HepG2 (cell line): Measurements from ENCODE around the gene COL8A1. TPM values are rescaled to one million over a fixed set of nuclear protein-coding genes. Genes with fewer than 3 reads are reported as not detected.

Experiments used
- ATAC-seq: fragments of 200-7000 bp; cut with Tn5 transposase; 3 replicates; pipeline ENCODE4 v1.9.1; 2020; ENCODE audit warnings: mild to moderate bottlenecking, moderate library complexity
- BruUV-seq: library from RNA; stranded (reverse); fragments of 400-500 nt; replicated peaks from 2 replicates; lab custom pipeline; 2021; lab: Mats Ljungman, UMichigan
- CTCF ChIA-PET: fragments of 300-600 bp; formaldehyde crosslinking; extraction: SDS; loops from one replicate; lab custom pipeline; 2021; ENCODE audit warnings: low total read pairs, inconsistent platforms, low intra/inter-chr PET ratio; lab: Yijun Ruan, JAX
- POLR2A ChIA-PET: fragments of 350-600 bp; sonication (Branson Sonifier 250); formaldehyde crosslinking; loops from one replicate; lab custom pipeline; 2020; ENCODE audit warnings: antibody characterized with exemption, inconsistent platforms; lab: Yijun Ruan, JAX
- DNase-seq: peaks from one replicate; pipeline ENCODE4 v3.0.0-alpha.2; 2015; ENCODE audit warnings: low spot score
- FAIRE-seq: peaks from 3 replicates; lab custom pipeline; 2011; peaks lifted over from hg19 to GRCh38; lab: Jason Lieb, UNC
- H2AFZ ChIP-seq: one replicate; pipeline ENCODE4 v1.6.1; 2011; ENCODE audit warnings: low read length, inconsistent platforms
- H3K27ac ChIP-seq: fragments of 300-600 bp; 3 replicates; pipeline ENCODE4 v1.8.0; 2011; ENCODE audit warnings: mixed run types, mild to moderate bottlenecking, mixed read lengths, low read length, inconsistent platforms; ENCODE audit not compliant: insufficient read depth; ENCODE audit errors: extremely low read length
- H3K27me3 ChIP-seq, 2 experiments: fragments of 200-600 bp in 1 of 2; 2 replicates in 1 of 2; 3 replicates in 1 of 2; pipeline versions ENCODE4 v1.6.0 to v1.8.0; 2011; ENCODE audit warnings: low read length in 2 of 2, mild to moderate bottlenecking in 2 of 2, moderate library complexity in 2 of 2, inconsistent platforms in 1 of 2; ENCODE audit not compliant: insufficient read depth in 2 of 2, control insufficient read depth in 1 of 2
- H3K36me3 ChIP-seq, 2 experiments: fragments of 200-600 bp in 1 of 2; replicated peaks in 1 of 2; 2 replicates in 1 of 2; 3 replicates in 1 of 2; pipeline versions ENCODE4 v1.5.1 to v1.8.0; 2011; ENCODE audit warnings: low read length in 2 of 2, inconsistent platforms in 1 of 2; ENCODE audit not compliant: insufficient read depth in 2 of 2, control insufficient read depth in 1 of 2
- H3K4me1 ChIP-seq: 2 replicates; pipeline ENCODE4 v1.5.1; 2012; ENCODE audit warnings: low read length, inconsistent platforms; ENCODE audit not compliant: insufficient read depth
- H3K4me2 ChIP-seq: 2 replicates; pipeline ENCODE4 v1.6.0; 2011; ENCODE audit warnings: low read depth, low read length, inconsistent platforms
- H3K4me3 ChIP-seq, 3 experiments: fragments of 200-600 bp in 1 of 3; sonication (generic), shearing (Covaris generic) in 1 of 3; replicated peaks in 1 of 3; 2 replicates each; pipeline ENCODE4 v1.5.1; 2011 to 2016; ENCODE audit warnings: low read length in 3 of 3, inconsistent platforms in 2 of 3, low read depth in 2 of 3, mild to moderate bottlenecking in 2 of 3, control low read depth in 1 of 3, mixed read lengths in 1 of 3; ENCODE audit not compliant: insufficient read depth in 1 of 3
- H3K79me2 ChIP-seq: one replicate; pipeline ENCODE4 v1.6.1; 2011; ENCODE audit warnings: low read length, inconsistent platforms; ENCODE audit not compliant: insufficient read depth
- H3K9ac ChIP-seq: 2 replicates; pipeline ENCODE4 v1.6.0; 2011; ENCODE audit warnings: mild to moderate bottlenecking, low read depth, low read length, inconsistent platforms; ENCODE audit not compliant: insufficient read depth
- H3K9me3 ChIP-seq: 2 replicates; pipeline ENCODE4 v1.5.1; 2012; ENCODE audit warnings: mild to moderate bottlenecking, low read length
- H4K20me1 ChIP-seq: 2 replicates; pipeline ENCODE4 v1.6.0; 2011; ENCODE audit warnings: inconsistent platforms, mild to moderate bottlenecking, low read length, moderate library complexity; ENCODE audit not compliant: insufficient read depth
- AGO1 ChIP-seq: fragments of 200-400 bp; formaldehyde crosslinking; IDR thresholded peaks from 2 replicates; pipeline ENCODE4 v1.6.1; 2017; ENCODE audit warnings: mild to moderate bottlenecking, low read depth, low read length, moderate library complexity; ENCODE audit not compliant: poor library complexity, severe bottlenecking
- BRCA1 ChIP-seq: sonication (generic); formaldehyde crosslinking; IDR thresholded peaks from 2 replicates; pipeline ENCODE4 v1.4.0; 2020; ENCODE audit warnings: missing genetic modification reagents
- GRHL1 ChIP-seq: sonication (generic); formaldehyde crosslinking; conservative IDR thresholded peaks from 2 replicates; pipeline ENCODE4 v1.8.0; 2022; ENCODE audit warnings: missing genetic modification reagents
- MEIS1 ChIP-seq: sonication (generic); formaldehyde crosslinking; IDR thresholded peaks from 2 replicates; pipeline ENCODE4 v1.9.0; 2021; ENCODE audit warnings: mild to moderate bottlenecking, missing genetic modification reagents, moderate library complexity, borderline replicate concordance
- MTF2 ChIP-seq: sonication (generic); formaldehyde crosslinking; IDR thresholded peaks from 2 replicates; pipeline ENCODE4 v1.5.0; 2020; ENCODE audit warnings: missing genetic modification reagents, borderline replicate concordance
- NFATC3 ChIP-seq: sonication (generic); formaldehyde crosslinking; IDR thresholded peaks from 2 replicates; pipeline ENCODE4 v1.5.1; 2020; ENCODE audit warnings: mild to moderate bottlenecking, missing genetic modification reagents
- PRMT3 ChIP-seq: sonication (generic); formaldehyde crosslinking; IDR thresholded peaks from 2 replicates; pipeline ENCODE4 v1.8.1; 2022; ENCODE audit warnings: low read depth, mild to moderate bottlenecking, moderate library complexity, missing genetic modification reagents, borderline replicate concordance
- SMC3 ChIP-seq: IDR thresholded peaks from 2 replicates; pipeline ENCODE4 v1.6.1; 2011; ENCODE audit warnings: low read length, improper control_type of control experiment
- TAF1 ChIP-seq: sonication (generic); formaldehyde crosslinking; IDR thresholded peaks from 2 replicates; pipeline ENCODE4 v1.4.0; 2020; ENCODE audit warnings: missing genetic modification reagents
- TARDBP ChIP-seq: sonication (generic); formaldehyde crosslinking; IDR thresholded peaks from 2 replicates; pipeline ENCODE4 v1.8.0; 2022; ENCODE audit warnings: mild to moderate bottlenecking, missing genetic modification reagents
- XRCC5 ChIP-seq: fragments of 200-400 bp; formaldehyde crosslinking; optimal IDR thresholded peaks from 2 replicates; pipeline ENCODE3; 2017; ENCODE audit warnings: mild to moderate bottlenecking, low read length
- ZKSCAN5 ChIP-seq: sonication (generic); formaldehyde crosslinking; IDR thresholded peaks from 2 replicates; pipeline ENCODE4 v1.5.1; 2020; ENCODE audit warnings: mild to moderate bottlenecking, missing genetic modification reagents
- ZNF205 ChIP-seq: IDR thresholded peaks from 2 replicates; pipeline ENCODE4 v1.6.1; 2018; ENCODE audit warnings: missing biosample characterization, missing genetic modification reagents
- ZNF317 ChIP-seq: sonication (generic); formaldehyde crosslinking; IDR thresholded peaks from 2 replicates; pipeline ENCODE4 v1.5.0; 2020; ENCODE audit warnings: mild to moderate bottlenecking, missing genetic modification reagents
- ZNF775 ChIP-seq: sonication (generic); formaldehyde crosslinking; IDR thresholded peaks from 2 replicates; pipeline ENCODE4 v1.4.0; 2020; ENCODE audit warnings: missing genetic modification reagents, mild to moderate bottlenecking, moderate library complexity, borderline replicate concordance
- WGBS: methylation state at CpG from one replicate; pipeline ENCODE4 v1.1.6; 2017; ENCODE audit warnings: low lambda C conversion rate; 5-methylcytosine and 5-hydroxymethylcytosine counted together
- in situ Hi-C: cut with HindIII; loops from 2 replicates; pipeline ENCODE4 v1.10.0; 2017; ENCODE audit warnings: low pct_unique_long_range_greater_than_20kb; ENCODE audit not compliant: extremely low pct_ligation_motif_present
- intact Hi-C: fragments of 100-400 bp; cut with micrococcal nuclease; formaldehyde crosslinking; loops from one replicate; pipeline ENCODE4 v1.10.0; 2022; ENCODE audit not compliant: unreplicated experiment
- polyA plus RNA-seq, 8 experiments: library from polyadenylated mRNA; depleted of rRNA in 3 of 8; stranded (reverse) in 7 of 8; unstranded in 1 of 8; fragments of >200 nt; fragmentation: Illumina TruSeq in 4 of 8; extraction: Trizol in 4 of 8; gene quantifications; 2 replicates each; pipeline versions ENCODE4 v1.2.1 to v1.2.3, GENCODE V29; 2011 to 2016; ENCODE audit warnings: low read depth in 4 of 8, missing spikeins in 1 of 8, mixed read lengths in 1 of 8; ENCODE audit not compliant: insufficient read depth in 1 of 8
- total RNA-seq, 5 experiments: library from RNA; depleted of rRNA; stranded (reverse); fragments of >200 nt; fragmentation: Illumina TruSeq; extraction: Trizol; gene quantifications; 2 replicates each; pipeline ENCODE4 v1.2.3, GENCODE V29; 2016; ENCODE audit warnings: low read depth in 1 of 5
- TF ChIP-seq, protein P1 (sequence below): sonication (generic); formaldehyde crosslinking; IDR thresholded peaks from 2 replicates; pipeline ENCODE4 v1.9.0; 2022; ENCODE audit warnings: low read depth, missing genetic modification reagents

COL8A1 gene
- total and polyA plus RNA-seq, 2 of the 13 experiments (the other 11 are each of a cell fraction or from before 2014, with no cell fraction given) = not detected

- in situ Hi-C loops = no loop called here
- FAIRE-seq = no peak
Measured at GRCh38 chr3:99686469-99686868, 48.1 kb downstream of the COL8A1 start.

GRCh38 chr3:99686955-99687612, 48.7 kb downstream of the COL8A1 start:
- POLR2A ChIA-PET = no interaction called here
- intact Hi-C loops = loop anchor here (1.0 to 2.0 kb wide), 3 partner anchors 42 to 664 kb away; no protein-coding TSS in a partner anchor
- Histone ChIP-seq H3K79me2 (no peaks in the 10 kb centered on the region), H2AFZ (no peak overlapping the region), H3K4me1 (no peaks in the 10 kb centered on the region), H3K27ac (no peak overlapping the region), H3K4me2 (no peak overlapping the region), H3K9me3 (no peaks in the 10 kb centered on the region), H3K4me3 (no peak overlapping the region), H3K27me3 (no peaks in the 10 kb centered on the region), H3K9ac (no peak overlapping the region), H3K36me3 (no peaks in the 10 kb centered on the region), H4K20me1 (no peaks in the 10 kb centered on the region)
- BruUV-seq = no TSS peak
- FAIRE-seq = peak; percentile 21
- CTCF ChIA-PET = interaction anchor here (1.0 to 1.4 kb wide), 3 partner anchors 42 to 188 kb away, joined by 3 to 10 read pairs (median 5); no protein-coding TSS in a partner anchor
- peak; percentile 23 for DNase-seq
- in situ Hi-C loops = no loop called here
- peak; percentile 85 for ATAC-seq
- WGBS = 8% methylated on average over 8 of the region's 8 CpGs
- TF ChIP-seq MEIS1 (CRISPR knock-in tag) = no peak
- TF ChIP-seq GRHL1 (CRISPR knock-in tag) = no peak
- TF ChIP-seq ZNF775 (CRISPR knock-in tag) = no peak
- TF ChIP-seq XRCC5 = peak; percentile 38
- no peak for TF ChIP-seq TAF1 (CRISPR knock-in tag)
- TF ChIP-seq ZNF317 (CRISPR knock-in tag) = no peak
- no peak for TF ChIP-seq BRCA1
- TF ChIP-seq TARDBP = no peak
- TF ChIP-seq ZNF205 (CRISPR knock-in tag) = no peak
- TF ChIP-seq NFATC3 (CRISPR knock-in tag) = no peak
- peak; percentile 36; the same call in 1 of the 2 replicates for TF ChIP-seq SMC3
- TF ChIP-seq ZKSCAN5 (CRISPR knock-in tag) = no peak

More at GRCh38 chr3:99686469-99686868, 48.1 kb downstream of the COL8A1 start:
- H3K4me3 ChIP-seq = no peak overlapping the region
- H3K27ac ChIP-seq = no peak overlapping the region
- H3K79me2 ChIP-seq = no peaks in the 10 kb centered on the region
- BruUV-seq = no TSS peak
- H3K9ac ChIP-seq = no peak overlapping the region
- no peaks in the 10 kb centered on the region for H3K4me1 ChIP-seq
- no peaks in the 10 kb centered on the region for H3K36me3 ChIP-seq
- ATAC-seq (no peak), DNase-seq (no peak)
- no peak overlapping the region for H3K4me2 ChIP-seq
- intact Hi-C loops = loop anchor here (2.0 kb wide), 1 partner anchor 42 kb away; no protein-coding TSS in a partner anchor
- WGBS = 0% methylated on average over 1 of the region's 1 CpG
- H3K9me3 ChIP-seq = no peaks in the 10 kb centered on the region
- ChIA-PET CTCF (interaction anchor here (1.1 to 1.4 kb wide), 2 partner anchors 41 to 187 kb away, joined by 3 to 10 read pairs; no protein-coding TSS in a partner anchor), POLR2A (no interaction called here)
- TF ChIP-seq MTF2 (CRISPR knock-in tag) (no peak), PRMT3 (CRISPR knock-in tag) (no peak), NFATC3 (CRISPR knock-in tag) (no peak), AGO1 (no peak)
- TF ChIP-seq, protein P1, sequence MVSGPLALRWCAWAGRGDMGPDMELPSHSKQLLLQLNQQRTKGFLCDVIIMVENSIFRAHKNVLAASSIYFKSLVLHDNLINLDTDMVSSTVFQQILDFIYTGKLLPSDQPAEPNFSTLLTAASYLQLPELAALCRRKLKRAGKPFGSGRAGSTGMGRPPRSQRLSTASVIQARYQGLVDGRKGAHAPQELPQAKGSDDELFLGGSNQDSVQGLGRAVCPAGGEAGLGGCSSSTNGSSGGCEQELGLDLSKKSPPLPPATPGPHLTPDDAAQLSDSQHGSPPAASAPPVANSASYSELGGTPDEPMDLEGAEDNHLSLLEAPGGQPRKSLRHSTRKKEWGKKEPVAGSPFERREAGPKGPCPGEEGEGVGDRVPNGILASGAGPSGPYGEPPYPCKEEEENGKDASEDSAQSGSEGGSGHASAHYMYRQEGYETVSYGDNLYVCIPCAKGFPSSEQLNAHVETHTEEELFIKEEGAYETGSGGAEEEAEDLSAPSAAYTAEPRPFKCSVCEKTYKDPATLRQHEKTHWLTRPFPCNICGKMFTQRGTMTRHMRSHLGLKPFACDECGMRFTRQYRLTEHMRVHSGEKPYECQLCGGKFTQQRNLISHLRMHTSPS (CRISPR knock-in tag) = no peak
- H4K20me1 ChIP-seq = no peaks in the 10 kb centered on the region
- 0 out of 5 replicates have a peak, but pooled peaks cover 0 to 4% of the 10 kb centered on the region in 2 experiments for H3K27me3 ChIP-seq
- no peak overlapping the region for H2AFZ ChIP-seq
